Astrocyte (in vitro differentiated cells and primary cell): ENCODE results near the gene SUPT5H. TPM values are rescaled to one million over a fixed set of nuclear protein-coding genes. Genes with fewer than 3 reads are reported as not detected.

ENCODE experiments used
- DNase-seq: peaks from one replicate; pipeline ENCODE4 v3.0.0-alpha.2; 2010; ENCODE audit warnings: low read depth
- FAIRE-seq: peaks from 2 replicates; lab custom pipeline; 2011; peaks lifted over from hg19 to GRCh38; lab: Jason Lieb, UNC
- H2AFZ ChIP-seq: 2 replicates; pipeline ENCODE4 v1.6.0; 2012; ENCODE audit warnings: low read depth, low read length, inconsistent platforms
- H3K27ac ChIP-seq: 2 replicates; pipeline ENCODE4 v1.5.1; 2011; ENCODE audit warnings: low read depth, low read length, inconsistent platforms
- H3K27me3 ChIP-seq: 2 replicates; pipeline ENCODE4 v1.6.0; 2011; ENCODE audit warnings: low read length, inconsistent platforms; ENCODE audit not compliant: insufficient read depth
- H3K36me3 ChIP-seq: 2 replicates; pipeline ENCODE4 v1.5.1; 2011; ENCODE audit warnings: low read length, inconsistent platforms; ENCODE audit not compliant: insufficient read depth
- H3K4me1 ChIP-seq: 2 replicates; pipeline ENCODE4 v1.5.1; 2011; ENCODE audit warnings: low read length, inconsistent platforms; ENCODE audit not compliant: insufficient read depth
- H3K4me2 ChIP-seq: 2 replicates; pipeline ENCODE4 v1.6.0; 2012; ENCODE audit warnings: low read length, inconsistent platforms
- H3K4me3 ChIP-seq: 2 replicates; pipeline ENCODE4 v1.5.1; 2011; ENCODE audit warnings: low read depth, mild to moderate bottlenecking, low read length, inconsistent platforms; ENCODE audit not compliant: insufficient read depth
- H3K79me2 ChIP-seq: 2 replicates; pipeline ENCODE4 v1.6.0; 2012; ENCODE audit warnings: mild to moderate bottlenecking, low read length, inconsistent platforms; ENCODE audit not compliant: insufficient read depth
- H3K9ac ChIP-seq: 2 replicates; pipeline ENCODE4 v1.6.0; 2012; ENCODE audit warnings: mild to moderate bottlenecking, low read length, inconsistent platforms
- H3K9me3 ChIP-seq: 2 replicates; pipeline ENCODE4 v1.5.1; 2012; ENCODE audit warnings: low read depth, mild to moderate bottlenecking, low read length, inconsistent platforms; ENCODE audit not compliant: insufficient read depth
- H4K20me1 ChIP-seq: 2 replicates; pipeline ENCODE4 v1.6.0; 2012; ENCODE audit warnings: low read length, inconsistent platforms; ENCODE audit not compliant: insufficient read depth
- H3K27ac Mint-ChIP-seq: one replicate; pipeline ENCODE4 v1.8.0; 2021; ENCODE audit warnings: mild to moderate bottlenecking, mixed read lengths; ENCODE audit not compliant: unreplicated experiment
- H3K27me3 Mint-ChIP-seq: one replicate; pipeline ENCODE4 v1.8.0; 2021; ENCODE audit warnings: low read depth, mixed read lengths; ENCODE audit not compliant: unreplicated experiment
- H3K36me3 Mint-ChIP-seq: one replicate; pipeline ENCODE4 v1.8.0; 2021; ENCODE audit warnings: low read depth, mixed read lengths; ENCODE audit not compliant: unreplicated experiment
- H3K4me1 Mint-ChIP-seq: one replicate; pipeline ENCODE4 v1.8.0; 2021; ENCODE audit warnings: low read depth, mixed read lengths; ENCODE audit not compliant: unreplicated experiment
- H3K4me3 Mint-ChIP-seq: one replicate; pipeline ENCODE4 v1.8.0; 2021; ENCODE audit warnings: mild to moderate bottlenecking, moderate library complexity, mixed read lengths; ENCODE audit not compliant: unreplicated experiment
- H3K9me3 Mint-ChIP-seq: one replicate; pipeline ENCODE4 v1.8.0; 2021; ENCODE audit warnings: mild to moderate bottlenecking, mixed read lengths; ENCODE audit not compliant: unreplicated experiment
- CTCF ChIP-seq: IDR thresholded peaks from 2 replicates; pipeline ENCODE4 v1.5.1; 2011; ENCODE audit warnings: low read depth, mild to moderate bottlenecking, inconsistent platforms, low read length, moderate library complexity; ENCODE audit not compliant: insufficient read depth
- EZH2 ChIP-seq: IDR thresholded peaks from 2 replicates; pipeline ENCODE4 v1.6.1; 2012; ENCODE audit warnings: mild to moderate bottlenecking, low read length, inconsistent platforms; ENCODE audit not compliant: insufficient read depth
- total RNA-seq: library from RNA; stranded (reverse); gene quantifications from 2 replicates; pipeline ENCODE4 v1.2.1, GENCODE V29; 2021

Gene SUPT5H
- total RNA-seq, 1 donor from 2014 or later: 171 TPM

- Histone ChIP-seq H3K4me3 (no peak overlapping the region), H3K27ac (no peak overlapping the region), H3K36me3 (peaks cover 59% of the 10 kb centered on the region), H3K9ac (no peak overlapping the region), H3K4me1 (peaks cover 7% of the 10 kb centered on the region), H3K4me2 (no peak overlapping the region), H3K27me3 (no peaks in the 10 kb centered on the region), H4K20me1 (peaks cover 80% of the 10 kb centered on the region), H2AFZ (no peak overlapping the region), H3K79me2 (peaks cover 13% of the 10 kb centered on the region), H3K9me3 (no peaks in the 10 kb centered on the region)
- H3K9me3 Mint-ChIP-seq: no peaks in the 10 kb centered on the region
- no peak overlapping the region for H3K27ac Mint-ChIP-seq
- no peak overlapping the region for H3K4me3 Mint-ChIP-seq
- FAIRE-seq (no peak), DNase-seq (no peak)
- peaks cover 3% of the 10 kb centered on the region for H3K4me1 Mint-ChIP-seq
- H3K36me3 Mint-ChIP-seq: peaks cover 33% of the 10 kb centered on the region
- no peak for TF ChIP-seq CTCF
- TF ChIP-seq EZH2: no peak
- H3K27me3 Mint-ChIP-seq: no peaks in the 10 kb centered on the region
These were observed 23.7 kb downstream of the SUPT5H start for GRCh38 chr19:39469036-39469435.

- Mint-ChIP-seq H3K4me3 (no peak overlapping the region), H3K27me3 (no peaks in the 10 kb centered on the region), H3K36me3 (peaks cover 36% of the 10 kb centered on the region), H3K27ac (no peak overlapping the region), H3K4me1 (peaks cover 3% of the 10 kb centered on the region), H3K9me3 (no peaks in the 10 kb centered on the region)
- Histone ChIP-seq H3K4me3 (no peak overlapping the region), H3K27me3 (no peaks in the 10 kb centered on the region), H3K4me1 (peaks cover 7% of the 10 kb centered on the region), H3K9me3 (no peaks in the 10 kb centered on the region), H3K27ac (no peak overlapping the region), H4K20me1 (peaks cover 81% of the 10 kb centered on the region), H3K4me2 (no peak overlapping the region), H3K79me2 (peaks cover 10% of the 10 kb centered on the region), H2AFZ (no peak overlapping the region), H3K9ac (no peak overlapping the region), H3K36me3 (peaks cover 55% of the 10 kb centered on the region)
- DNase-seq (no peak), FAIRE-seq (no peak)
- TF ChIP-seq CTCF (no peak), EZH2 (no peak)
These were observed 24.2 kb downstream of the SUPT5H start for GRCh38 chr19:39469567-39469966.

- FAIRE-seq: no peak
- peaks cover 78% of the 10 kb centered on the region for H4K20me1 ChIP-seq
- Mint-ChIP-seq H3K27me3 (no peaks in the 10 kb centered on the region), H3K4me1 (peaks cover 3% of the 10 kb centered on the region), H3K27ac (peak overlapping the region; percentile 2), H3K9me3 (no peaks in the 10 kb centered on the region), H3K36me3 (peaks cover 40% of the 10 kb centered on the region), H3K4me3 (no peak overlapping the region)
- no peak overlapping the region for H3K4me3 ChIP-seq
- peak; percentile 7 for DNase-seq
- no peak overlapping the region for H2AFZ ChIP-seq
- no peaks in the 10 kb centered on the region for H3K9me3 ChIP-seq
- no peak overlapping the region for H3K27ac ChIP-seq
- H3K27me3 ChIP-seq: no peaks in the 10 kb centered on the region
- no peak overlapping the region for H3K4me2 ChIP-seq
- peaks cover 7% of the 10 kb centered on the region for H3K4me1 ChIP-seq
- no peak for TF ChIP-seq CTCF
- TF ChIP-seq EZH2: no peak
- H3K9ac ChIP-seq: no peak overlapping the region
- H3K36me3 ChIP-seq: peaks cover 47% of the 10 kb centered on the region
- H3K79me2 ChIP-seq: no peaks in the 10 kb centered on the region
These were observed 25.4 kb downstream of the SUPT5H start for GRCh38 chr19:39470724-39471339.
